Activated naive CD8-positive, alpha-beta T cell treated with anti-CD3 and anti-CD28 coated beads for 36 hours (primary cell): ENCODE results near the gene IGF2R. TPM values are rescaled to one million over a fixed set of nuclear protein-coding genes. Genes with fewer than 3 reads are reported as not detected.
"Not testable (repeated sequence)": the region's sequence is repeated elsewhere in the genome, so short reads cannot be mapped to it uniquely, and the experiment has no call there.

Source experiments
- DNase-seq: peaks from one replicate; pipeline ENCODE4 v3.0.0; 2021
- H3K27ac Mint-ChIP-seq: one replicate; pipeline ENCODE4 v1.8.0; 2022; ENCODE audit warnings: mild to moderate bottlenecking, moderate library complexity, mixed read lengths
- H3K27me3 Mint-ChIP-seq: one replicate; pipeline ENCODE4 v1.8.0; 2022; ENCODE audit warnings: mild to moderate bottlenecking, mixed read lengths
- H3K36me3 Mint-ChIP-seq: one replicate; pipeline ENCODE4 v1.8.0; 2021; ENCODE audit warnings: mild to moderate bottlenecking, mixed read lengths
- H3K4me1 Mint-ChIP-seq: one replicate; pipeline ENCODE4 v1.8.0; 2021; ENCODE audit warnings: mixed read lengths
- H3K4me3 Mint-ChIP-seq: one replicate; pipeline ENCODE4 v1.8.0; 2022; ENCODE audit warnings: mild to moderate bottlenecking, moderate library complexity, mixed read lengths
- H3K9me3 Mint-ChIP-seq: one replicate; pipeline ENCODE4 v1.8.0; 2022; ENCODE audit warnings: mixed read lengths
- total RNA-seq, 2 experiments: library from RNA; stranded (reverse); gene quantifications; one replicate each; pipeline ENCODE4 v1.2.3, GENCODE V29; 2021

IGF2R gene, protein sequence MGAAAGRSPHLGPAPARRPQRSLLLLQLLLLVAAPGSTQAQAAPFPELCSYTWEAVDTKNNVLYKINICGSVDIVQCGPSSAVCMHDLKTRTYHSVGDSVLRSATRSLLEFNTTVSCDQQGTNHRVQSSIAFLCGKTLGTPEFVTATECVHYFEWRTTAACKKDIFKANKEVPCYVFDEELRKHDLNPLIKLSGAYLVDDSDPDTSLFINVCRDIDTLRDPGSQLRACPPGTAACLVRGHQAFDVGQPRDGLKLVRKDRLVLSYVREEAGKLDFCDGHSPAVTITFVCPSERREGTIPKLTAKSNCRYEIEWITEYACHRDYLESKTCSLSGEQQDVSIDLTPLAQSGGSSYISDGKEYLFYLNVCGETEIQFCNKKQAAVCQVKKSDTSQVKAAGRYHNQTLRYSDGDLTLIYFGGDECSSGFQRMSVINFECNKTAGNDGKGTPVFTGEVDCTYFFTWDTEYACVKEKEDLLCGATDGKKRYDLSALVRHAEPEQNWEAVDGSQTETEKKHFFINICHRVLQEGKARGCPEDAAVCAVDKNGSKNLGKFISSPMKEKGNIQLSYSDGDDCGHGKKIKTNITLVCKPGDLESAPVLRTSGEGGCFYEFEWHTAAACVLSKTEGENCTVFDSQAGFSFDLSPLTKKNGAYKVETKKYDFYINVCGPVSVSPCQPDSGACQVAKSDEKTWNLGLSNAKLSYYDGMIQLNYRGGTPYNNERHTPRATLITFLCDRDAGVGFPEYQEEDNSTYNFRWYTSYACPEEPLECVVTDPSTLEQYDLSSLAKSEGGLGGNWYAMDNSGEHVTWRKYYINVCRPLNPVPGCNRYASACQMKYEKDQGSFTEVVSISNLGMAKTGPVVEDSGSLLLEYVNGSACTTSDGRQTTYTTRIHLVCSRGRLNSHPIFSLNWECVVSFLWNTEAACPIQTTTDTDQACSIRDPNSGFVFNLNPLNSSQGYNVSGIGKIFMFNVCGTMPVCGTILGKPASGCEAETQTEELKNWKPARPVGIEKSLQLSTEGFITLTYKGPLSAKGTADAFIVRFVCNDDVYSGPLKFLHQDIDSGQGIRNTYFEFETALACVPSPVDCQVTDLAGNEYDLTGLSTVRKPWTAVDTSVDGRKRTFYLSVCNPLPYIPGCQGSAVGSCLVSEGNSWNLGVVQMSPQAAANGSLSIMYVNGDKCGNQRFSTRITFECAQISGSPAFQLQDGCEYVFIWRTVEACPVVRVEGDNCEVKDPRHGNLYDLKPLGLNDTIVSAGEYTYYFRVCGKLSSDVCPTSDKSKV (N-terminal part only)
- 10 to 100 TPM; 74.9 to 77.7 TPM for total RNA-seq

GRCh38 chr6:159968295-159969203 is at the start of gene IGF2R:
Gene IGF2R, plus strand, starts transcription at chr6:159969082. Its CDS starts 165 bp downstream, at chr6:159969247.
- H3K27ac Mint-ChIP-seq = peak within 1 kb of the TSS; percentile 93
- H3K36me3 Mint-ChIP-seq = peaks cover 25% of the 10 kb centered on the region

GRCh38 chr6:159919800-159920199 is 49.1 kb upstream of the IGF2R start:
- H3K27me3 Mint-ChIP-seq = no peaks in the 10 kb centered on the region
- no peak for DNase-seq
- H3K27ac Mint-ChIP-seq = no peak overlapping the region
- H3K36me3 Mint-ChIP-seq = no peaks in the 10 kb centered on the region
- peaks cover 3% of the 10 kb centered on the region for H3K9me3 Mint-ChIP-seq
- no peaks in the 10 kb centered on the region for H3K4me1 Mint-ChIP-seq
- H3K4me3 Mint-ChIP-seq = no peak overlapping the region

More at GRCh38 chr6:159968295-159969203, at the start of gene IGF2R:
- no peaks in the 10 kb centered on the region for H3K27me3 Mint-ChIP-seq
- H3K9me3 Mint-ChIP-seq = no peaks in the 10 kb centered on the region
- DNase-seq = peak; percentile 96
- H3K4me1 Mint-ChIP-seq = peaks cover 35% of the 10 kb centered on the region
- H3K4me3 Mint-ChIP-seq = peak within 1 kb of the TSS; percentile 97

- H3K27me3 Mint-ChIP-seq, H3K9me3 Mint-ChIP-seq, H3K27ac Mint-ChIP-seq, H3K36me3 Mint-ChIP-seq, H3K4me1 Mint-ChIP-seq, H3K4me3 Mint-ChIP-seq, DNase-seq: not testable (repeated sequence)
These were observed 44.7 kb upstream of the IGF2R start for GRCh38 chr6:159924150-159924549.

DNA sequence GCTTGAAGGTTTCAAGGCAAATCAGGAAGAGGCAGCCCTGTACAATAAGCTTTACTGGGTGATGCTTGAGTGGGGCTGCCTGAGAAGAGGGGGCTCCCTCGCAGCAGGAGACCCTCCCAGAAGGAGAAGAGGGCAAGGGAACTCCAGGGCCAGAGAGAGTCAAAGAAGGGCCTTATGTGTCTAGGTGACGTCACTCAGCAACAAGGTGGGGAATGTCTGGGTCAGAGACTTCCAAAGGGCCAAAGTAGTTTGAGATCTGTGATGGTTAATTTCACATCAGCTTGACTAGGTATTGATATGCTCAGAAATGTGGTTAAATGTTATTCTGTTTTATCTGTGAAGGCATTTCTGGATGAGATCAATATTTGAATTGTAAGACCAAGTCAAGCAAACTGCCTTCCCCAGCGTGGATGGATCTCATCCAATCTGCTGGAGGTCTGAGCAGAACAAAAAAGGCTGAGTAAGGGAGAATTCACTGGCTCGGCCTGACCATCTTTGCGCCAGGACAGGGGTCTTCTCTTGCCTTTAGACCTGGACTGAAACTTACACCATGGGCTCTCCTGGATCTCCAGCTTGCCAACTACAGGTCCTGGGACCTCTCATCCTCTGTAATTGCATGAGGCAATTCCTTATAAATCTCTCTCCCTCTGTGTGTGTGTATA is 42.2 kb upstream of the IGF2R start:
- Mint-ChIP-seq H3K36me3 (no peaks in the 10 kb centered on the region), H3K9me3 (peaks cover 3% of the 10 kb centered on the region), H3K4me3 (no peak overlapping the region), H3K4me1 (peaks cover 21% of the 10 kb centered on the region), H3K27ac (no peak overlapping the region), H3K27me3 (peaks cover 4% of the 10 kb centered on the region)
- DNase-seq = no peak

DNA sequence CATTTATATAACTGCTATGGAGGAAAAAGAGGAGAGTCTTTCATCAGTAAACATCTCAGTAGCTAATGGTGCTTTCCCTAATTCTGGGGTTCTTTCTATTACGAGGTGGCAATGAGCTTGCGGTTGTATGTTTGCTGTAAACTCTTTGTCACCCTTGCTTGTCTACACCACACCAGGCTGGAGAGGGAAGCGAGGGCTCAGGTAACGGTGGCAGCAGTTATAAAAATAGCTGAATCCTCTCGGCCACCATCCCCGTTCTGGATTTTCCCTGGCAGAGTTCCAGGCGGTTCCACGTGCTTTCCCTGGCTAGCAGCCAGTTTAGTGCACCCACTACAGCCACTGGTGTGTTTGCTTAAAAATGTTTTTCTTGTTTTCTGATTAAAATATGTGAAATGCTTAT is 39.1 kb upstream of the IGF2R start:
- Mint-ChIP-seq H3K4me3 (no peak overlapping the region), H3K9me3 (no peaks in the 10 kb centered on the region), H3K36me3 (no peaks in the 10 kb centered on the region), H3K4me1 (peaks cover 24% of the 10 kb centered on the region), H3K27ac (peak overlapping the region; percentile 42), H3K27me3 (peaks cover 4% of the 10 kb centered on the region)
- DNase-seq = peak; percentile 17

GRCh38 chr6:159931112-159931511 is 37.8 kb upstream of the IGF2R start:
- H3K9me3 Mint-ChIP-seq = peaks cover 5% of the 10 kb centered on the region
- H3K27me3 Mint-ChIP-seq = peaks cover 4% of the 10 kb centered on the region
- H3K27ac Mint-ChIP-seq = peak overlapping the region; percentile 64
- H3K36me3 Mint-ChIP-seq = no peaks in the 10 kb centered on the region
- no peak overlapping the region for H3K4me3 Mint-ChIP-seq
- DNase-seq = peak; percentile 23
- H3K4me1 Mint-ChIP-seq = peaks cover 24% of the 10 kb centered on the region

DNA sequence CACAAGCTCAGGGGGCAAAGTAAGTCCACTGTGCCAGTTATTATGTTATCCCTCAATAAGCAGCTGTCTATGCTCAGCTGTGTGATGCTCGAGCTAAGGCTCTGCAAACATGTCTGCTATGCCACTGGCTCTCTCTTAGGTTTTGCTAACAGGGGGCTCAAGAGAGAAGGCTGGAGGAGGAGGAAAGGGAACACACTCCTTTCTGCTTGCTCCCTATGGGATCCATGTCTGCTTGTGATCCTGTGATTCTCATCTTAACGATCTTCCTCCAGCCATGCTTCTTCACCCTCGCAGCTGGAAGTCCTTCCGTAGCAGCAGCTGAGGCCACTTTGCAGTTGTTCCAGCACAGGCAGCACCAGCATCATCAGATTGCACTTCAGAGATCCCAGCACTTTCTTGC is 37.0 kb upstream of the IGF2R start:
- H3K27ac Mint-ChIP-seq = no peak overlapping the region
- H3K4me3 Mint-ChIP-seq = no peak overlapping the region
- DNase-seq = no peak
- H3K4me1 Mint-ChIP-seq = peaks cover 24% of the 10 kb centered on the region
- no peaks in the 10 kb centered on the region for H3K36me3 Mint-ChIP-seq
- H3K9me3 Mint-ChIP-seq = peaks cover 5% of the 10 kb centered on the region
- H3K27me3 Mint-ChIP-seq = no peaks in the 10 kb centered on the region

DNA sequence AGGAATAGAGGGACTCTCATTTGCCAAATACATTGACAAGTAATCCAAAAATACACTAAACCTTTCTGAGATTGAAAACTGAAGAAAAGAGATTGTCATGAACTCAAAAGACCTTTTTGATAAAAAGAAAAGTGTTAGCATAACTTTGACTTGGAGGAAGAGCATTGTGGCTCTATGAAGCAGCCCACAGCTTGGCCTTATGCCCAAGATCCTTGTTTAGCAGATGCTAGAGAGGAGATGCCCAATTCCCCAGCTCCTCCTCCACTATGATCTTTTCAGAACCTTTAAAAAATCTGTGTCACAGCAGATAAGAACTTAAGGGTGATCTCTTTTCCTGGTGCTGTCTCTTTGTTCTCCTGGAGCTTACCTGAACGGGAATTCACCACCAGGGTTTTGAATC is 35.8 kb upstream of the IGF2R start:
- no peaks in the 10 kb centered on the region for H3K36me3 Mint-ChIP-seq
- H3K4me3 Mint-ChIP-seq = no peak overlapping the region
- H3K9me3 Mint-ChIP-seq = peaks cover 5% of the 10 kb centered on the region
- H3K27ac Mint-ChIP-seq = no peak overlapping the region
- H3K27me3 Mint-ChIP-seq = no peaks in the 10 kb centered on the region
- peaks cover 24% of the 10 kb centered on the region for H3K4me1 Mint-ChIP-seq
- DNase-seq = no peak

GRCh38 chr6:159934181-159934580 is 34.7 kb upstream of the IGF2R start:
- H3K27me3 Mint-ChIP-seq = no peaks in the 10 kb centered on the region
- H3K4me3 Mint-ChIP-seq = no peak overlapping the region
- H3K27ac Mint-ChIP-seq = no peak overlapping the region
- DNase-seq = no peak
- no peaks in the 10 kb centered on the region for H3K36me3 Mint-ChIP-seq
- H3K9me3 Mint-ChIP-seq = peaks cover 5% of the 10 kb centered on the region
- peaks cover 24% of the 10 kb centered on the region for H3K4me1 Mint-ChIP-seq

GRCh38 chr6:159935065-159935464 is 33.8 kb upstream of the IGF2R start:
- DNase-seq = no peak
- H3K27ac Mint-ChIP-seq = no peak overlapping the region
- peaks cover 5% of the 10 kb centered on the region for H3K9me3 Mint-ChIP-seq
- peaks cover 16% of the 10 kb centered on the region for H3K4me1 Mint-ChIP-seq
- H3K27me3 Mint-ChIP-seq = no peaks in the 10 kb centered on the region
- H3K4me3 Mint-ChIP-seq = no peak overlapping the region
- H3K36me3 Mint-ChIP-seq = no peaks in the 10 kb centered on the region

GRCh38 chr6:159935633-159936032 is 33.2 kb upstream of the IGF2R start:
- H3K36me3 Mint-ChIP-seq = no peaks in the 10 kb centered on the region
- H3K4me3 Mint-ChIP-seq = no peak overlapping the region
- DNase-seq = no peak
- peaks cover 5% of the 10 kb centered on the region for H3K9me3 Mint-ChIP-seq
- peaks cover 10% of the 10 kb centered on the region for H3K4me1 Mint-ChIP-seq
- no peak overlapping the region for H3K27ac Mint-ChIP-seq
- no peaks in the 10 kb centered on the region for H3K27me3 Mint-ChIP-seq

GRCh38 chr6:159939591-159940016 is 29.3 kb upstream of the IGF2R start:
- Mint-ChIP-seq H3K27me3 (no peaks in the 10 kb centered on the region), H3K9me3 (peaks cover 10% of the 10 kb centered on the region), H3K4me1 (peaks cover 5% of the 10 kb centered on the region), H3K4me3 (no peak overlapping the region), H3K36me3 (peaks cover 3% of the 10 kb centered on the region), H3K27ac (no peak overlapping the region)
- no peak for DNase-seq

- Mint-ChIP-seq H3K27me3 (no peaks in the 10 kb centered on the region), H3K4me3 (no peak overlapping the region), H3K27ac (no peak overlapping the region)
These were observed 27.4 kb upstream of the IGF2R start for GRCh38 chr6:159941286-159942113.

More at GRCh38 chr6:159941286-159942113, 27.4 kb upstream of the IGF2R start:
- DNase-seq = peak; percentile 23
- peaks cover 3% of the 10 kb centered on the region for H3K36me3 Mint-ChIP-seq
- H3K4me1 Mint-ChIP-seq = peaks cover 5% of the 10 kb centered on the region
- peaks cover 7% of the 10 kb centered on the region for H3K9me3 Mint-ChIP-seq
